PC-3 (cell line): ENCODE data around the gene EPHB1. TPM values are rescaled to one million over a fixed set of nuclear protein-coding genes. Genes with fewer than 3 reads are reported as not detected.

ENCODE experiments used
- ATAC-seq: fragments of 200-7000 bp; cut with Tn5 transposase; 2 replicates; pipeline ENCODE4 v1.9.1; 2020; ENCODE audit warnings: mild to moderate bottlenecking, moderate library complexity
- BruUV-seq: library from RNA; stranded (reverse); fragments of 400-500 nt; replicated peaks from 2 replicates; lab custom pipeline; 2021; lab: Mats Ljungman, UMichigan
- CTCF ChIA-PET: fragments of 300-600 bp; sonication (Branson Sonifier 250); formaldehyde crosslinking; loops from one replicate; lab custom pipeline; 2022; ENCODE audit warnings: antibody characterized with exemption; lab: Charles Lee
- POLR2A ChIA-PET: fragments of 300-600 bp; sonication (Branson Sonifier 250); formaldehyde crosslinking; loops from one replicate; lab custom pipeline; 2022; ENCODE audit warnings: antibody characterized with exemption; ENCODE audit not compliant: unreplicated experiment; lab: Charles Lee
- DNase-seq: peaks from one replicate; pipeline ENCODE4 v3.0.0-alpha.2; 2015
- H2AFZ ChIP-seq: fragments of 300-600 bp; sonication (generic); 2 replicates; pipeline ENCODE4 v1.6.0; 2016; ENCODE audit warnings: antibody characterized with exemption, low read length
- H3F3A ChIP-seq: fragments of 300-600 bp; sonication (generic); one replicate; pipeline ENCODE4 v1.6.0; 2017; ENCODE audit warnings: antibody characterized with exemption, low read length, control low read depth, mild to moderate bottlenecking; ENCODE audit not compliant: unreplicated experiment
- H3K27ac ChIP-seq: fragments of 300-600 bp; sonication (generic); 2 replicates; pipeline ENCODE4 v1.5.1; 2016; ENCODE audit warnings: mild to moderate bottlenecking, low read length
- H3K27me3 ChIP-seq: fragments of 300-600 bp; sonication (generic); 2 replicates; pipeline ENCODE4 v1.6.1; 2016; ENCODE audit warnings: low read length, mixed read lengths
- H3K36me3 ChIP-seq: fragments of 300-600 bp; sonication (generic); 2 replicates; pipeline ENCODE4 v1.6.1; 2016; ENCODE audit warnings: low read depth, mixed run types, low read length, mixed read lengths
- H3K4me1 ChIP-seq: fragments of 300-600 bp; sonication (generic); 2 replicates; pipeline ENCODE4 v1.5.1; 2016; ENCODE audit warnings: low read length; ENCODE audit not compliant: insufficient read depth
- H3K4me2 ChIP-seq: fragments of 300-600 bp; sonication (generic); 2 replicates; pipeline ENCODE4 v1.6.0; 2016; ENCODE audit warnings: low read length
- H3K4me3 ChIP-seq: fragments of 300-600 bp; sonication (generic); 2 replicates; pipeline ENCODE4 v1.5.1; 2016; ENCODE audit warnings: mild to moderate bottlenecking, low read length, mixed read lengths
- H3K79me2 ChIP-seq: fragments of 300-600 bp; sonication (generic); 2 replicates; pipeline ENCODE4 v1.6.1; 2017; ENCODE audit warnings: low read length, mixed read lengths
- H3K9ac ChIP-seq: fragments of 300-600 bp; sonication (generic); 2 replicates; pipeline ENCODE4 v1.6.0; 2016; ENCODE audit warnings: mild to moderate bottlenecking, low read length
- H3K9me2 ChIP-seq: fragments of 300-600 bp; sonication (generic); replicated peaks from 2 replicates; pipeline ENCODE4 v1.6.1; 2016; ENCODE audit warnings: mixed run types, low read length, mixed read lengths
- H3K9me3 ChIP-seq: fragments of 300-600 bp; sonication (generic); 2 replicates; pipeline ENCODE4 v1.6.1; 2016; ENCODE audit warnings: low read length, mixed read lengths
- H4K20me1 ChIP-seq: fragments of 300-600 bp; sonication (generic); 2 replicates; pipeline ENCODE4 v1.6.1; 2016; ENCODE audit warnings: low read length, mixed read lengths
- EZH2 ChIP-seq: fragments of 300-600 bp; sonication (generic); IDR thresholded peaks from one replicate; pipeline ENCODE4 v1.6.1; 2017; ENCODE audit warnings: antibody characterized with exemption, mild to moderate bottlenecking, low read length; ENCODE audit not compliant: unreplicated experiment
- EZH2phosphoT487 ChIP-seq: fragments of 300-600 bp; sonication (generic); IDR thresholded peaks from 2 replicates; pipeline ENCODE4 v1.6.1; 2018; ENCODE audit warnings: mild to moderate bottlenecking, antibody characterized with exemption, low read length, borderline replicate concordance
- intact Hi-C: fragments of 100-400 bp; cut with micrococcal nuclease; formaldehyde crosslinking; loops from 2 replicates; pipeline ENCODE4 v1.9.0; 2023
- total RNA-seq: library from RNA; depleted of rRNA; stranded (reverse); fragments of >200 nt; gene quantifications from 2 replicates; pipeline ENCODE4 v1.2.3, GENCODE V29; 2014
- TF ChIP-seq, protein P1 (sequence below): fragments of 300-600 bp; sonication (generic); conservative IDR thresholded peaks from 2 replicates; pipeline ENCODE4 v1.5.1; 2017; ENCODE audit warnings: antibody characterized with exemption, low read depth, mild to moderate bottlenecking, low read length

The EPHB1 gene
- total RNA-seq, 1 experiment from 2014 or later: 0.69 TPM

- CTCF ChIA-PET: no interaction called here
- TF ChIP-seq, protein P1, sequence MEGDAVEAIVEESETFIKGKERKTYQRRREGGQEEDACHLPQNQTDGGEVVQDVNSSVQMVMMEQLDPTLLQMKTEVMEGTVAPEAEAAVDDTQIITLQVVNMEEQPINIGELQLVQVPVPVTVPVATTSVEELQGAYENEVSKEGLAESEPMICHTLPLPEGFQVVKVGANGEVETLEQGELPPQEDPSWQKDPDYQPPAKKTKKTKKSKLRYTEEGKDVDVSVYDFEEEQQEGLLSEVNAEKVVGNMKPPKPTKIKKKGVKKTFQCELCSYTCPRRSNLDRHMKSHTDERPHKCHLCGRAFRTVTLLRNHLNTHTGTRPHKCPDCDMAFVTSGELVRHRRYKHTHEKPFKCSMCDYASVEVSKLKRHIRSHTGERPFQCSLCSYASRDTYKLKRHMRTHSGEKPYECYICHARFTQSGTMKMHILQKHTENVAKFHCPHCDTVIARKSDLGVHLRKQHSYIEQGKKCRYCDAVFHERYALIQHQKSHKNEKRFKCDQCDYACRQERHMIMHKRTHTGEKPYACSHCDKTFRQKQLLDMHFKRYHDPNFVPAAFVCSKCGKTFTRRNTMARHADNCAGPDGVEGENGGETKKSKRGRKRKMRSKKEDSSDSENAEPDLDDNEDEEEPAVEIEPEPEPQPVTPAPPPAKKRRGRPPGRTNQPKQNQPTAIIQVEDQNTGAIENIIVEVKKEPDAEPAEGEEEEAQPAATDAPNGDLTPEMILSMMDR: no peak
- TF ChIP-seq EZH2phosphoT487 (no peak), EZH2 (no peak)
These were observed 9.7 kb downstream of the EPHB1 start for GRCh38 chr3:134804508-134805480.

DNA sequence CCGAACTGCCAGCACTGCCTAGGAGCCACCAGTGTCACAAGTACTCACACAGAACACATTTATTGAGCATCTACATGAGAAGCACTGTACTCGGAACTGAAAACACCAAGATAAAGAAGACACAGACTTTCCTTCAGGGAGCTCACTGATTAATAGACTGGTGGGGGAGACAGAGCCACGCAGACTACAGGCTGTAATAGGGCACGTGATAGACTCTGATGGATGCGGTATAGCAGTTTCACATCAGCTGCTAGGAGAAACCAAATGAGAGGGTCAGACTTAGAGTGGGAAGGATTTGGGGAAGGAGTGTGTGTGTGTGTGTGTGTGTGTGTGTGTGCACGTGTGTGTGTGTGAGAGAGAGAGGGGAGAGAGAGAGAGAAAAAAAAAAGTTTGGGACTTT, 12.1 kb downstream of the EPHB1 start:
- Histone ChIP-seq H3K4me3 (no peak overlapping the region), H3K79me2 (no peaks in the 10 kb centered on the region), H3F3A (no peaks in the 10 kb centered on the region), H3K4me1 (no peaks in the 10 kb centered on the region), H3K9me2 (no peaks in the 10 kb centered on the region), H3K27me3 (no peaks in the 10 kb centered on the region), H3K36me3 (no peaks in the 10 kb centered on the region), H4K20me1 (no peaks in the 10 kb centered on the region), H3K4me2 (no peak overlapping the region), H2AFZ (no peak overlapping the region), H3K27ac (no peak overlapping the region), H3K9ac (no peak overlapping the region), H3K9me3 (no peaks in the 10 kb centered on the region)
- DNase-seq (no peak), ATAC-seq (no peak)
- ChIA-PET CTCF (no interaction called here), POLR2A (no interaction called here)
- intact Hi-C loops: no loop called here
- no peak for TF ChIP-seq EZH2phosphoT487
- BruUV-seq: no TSS peak

More at GRCh38 chr3:134804508-134805480, 9.7 kb downstream of the EPHB1 start:
- H3K9me2 ChIP-seq: no peaks in the 10 kb centered on the region
- H3K36me3 ChIP-seq: no peaks in the 10 kb centered on the region
- no peak overlapping the region for H2AFZ ChIP-seq
- no peak overlapping the region for H3K4me2 ChIP-seq
- no peaks in the 10 kb centered on the region for H4K20me1 ChIP-seq
- POLR2A ChIA-PET: no interaction called here
- H3K27me3 ChIP-seq: no peaks in the 10 kb centered on the region
- H3F3A ChIP-seq: no peaks in the 10 kb centered on the region
- DNase-seq (no peak), ATAC-seq (no peak)
- no peak overlapping the region for H3K4me3 ChIP-seq
- H3K9ac ChIP-seq: no peak overlapping the region
- intact Hi-C loops: no loop called here
- no TSS peak for BruUV-seq
- H3K79me2 ChIP-seq: no peaks in the 10 kb centered on the region
- H3K9me3 ChIP-seq: no peaks in the 10 kb centered on the region
- no peak overlapping the region for H3K27ac ChIP-seq
- H3K4me1 ChIP-seq: no peaks in the 10 kb centered on the region

DNA sequence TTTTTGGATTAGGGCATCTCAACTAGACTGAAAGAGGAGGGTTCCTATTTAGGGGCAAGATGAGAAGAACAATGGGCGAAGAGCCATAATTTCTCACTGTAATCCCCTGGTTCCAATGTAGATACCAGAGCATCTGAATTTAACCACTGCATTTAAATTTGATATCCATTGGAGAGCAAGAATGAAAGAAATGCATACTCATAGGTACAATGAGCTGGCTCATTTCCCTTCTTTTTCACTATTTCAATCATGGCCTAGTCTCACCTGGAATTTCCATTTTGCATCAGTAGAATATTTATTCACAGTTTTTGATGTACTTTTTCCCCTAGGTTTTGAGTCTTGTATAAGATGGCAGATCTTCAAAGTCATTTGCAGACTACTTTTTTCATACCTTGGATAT, 13.8 kb downstream of the EPHB1 start:
- H3K4me2 ChIP-seq: no peak overlapping the region
- H3K27me3 ChIP-seq: no peaks in the 10 kb centered on the region
- H3K9ac ChIP-seq: no peak overlapping the region
- no peak overlapping the region for H2AFZ ChIP-seq
- ATAC-seq (no peak), DNase-seq (no peak)
- POLR2A ChIA-PET: no interaction called here
- no TSS peak for BruUV-seq
- H3K9me3 ChIP-seq: no peaks in the 10 kb centered on the region
- H3K27ac ChIP-seq: no peak overlapping the region
- no peaks in the 10 kb centered on the region for H4K20me1 ChIP-seq
- CTCF ChIA-PET: no interaction called here
- no peak for TF ChIP-seq EZH2phosphoT487
- TF ChIP-seq EZH2: no peak
- TF ChIP-seq, protein P1: no peak
- no peaks in the 10 kb centered on the region for H3K79me2 ChIP-seq
- H3K4me1 ChIP-seq: no peaks in the 10 kb centered on the region
- no peaks in the 10 kb centered on the region for H3K36me3 ChIP-seq
- no peak overlapping the region for H3K4me3 ChIP-seq
- no peaks in the 10 kb centered on the region for H3F3A ChIP-seq
- H3K9me2 ChIP-seq: no peaks in the 10 kb centered on the region
- intact Hi-C loops: no loop called here
